ENCODE data around the gene MDM4.

DNA sequence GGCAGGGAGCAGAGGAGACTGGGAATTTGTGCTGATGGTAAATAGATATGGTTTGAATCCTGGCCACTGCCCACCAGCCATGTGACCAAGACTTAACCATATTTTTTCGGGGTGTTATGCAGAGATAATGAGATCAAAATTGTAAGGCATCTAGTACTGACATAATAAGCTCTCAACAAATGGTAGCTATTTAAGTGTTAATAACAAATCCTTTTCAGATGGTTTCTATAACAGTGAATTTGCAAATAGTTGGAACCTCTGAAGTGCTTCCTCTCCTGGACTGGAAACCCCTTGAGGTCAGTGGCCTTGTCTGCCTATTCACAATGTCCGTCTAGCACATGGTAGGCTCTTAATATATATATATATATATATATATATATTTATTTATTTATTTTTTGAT, 64.7 kb downstream of the MDM4 start:
- TF ChIP-seq EP300 (IDR thresholded peaks at IDR 0.05): no peak
- TF ChIP-seq CBX8 (IDR thresholded peaks at IDR 0.05): no peak
- no peak for TF ChIP-seq CTCF (IDR thresholded peaks at IDR 0.05)
- no peak for TF ChIP-seq FOSB (CRISPR knock-in tag; IDR thresholded peaks at IDR 0.05)
- no peak for TF ChIP-seq KDM5A (IDR thresholded peaks at IDR 0.05)
- TF ChIP-seq POLR2A (IDR thresholded peaks at IDR 0.05; ENCODE audit: low read length): no peak
- no peak for TF ChIP-seq RFX5 (IDR thresholded peaks at IDR 0.05)
- TF ChIP-seq, protein P1, sequence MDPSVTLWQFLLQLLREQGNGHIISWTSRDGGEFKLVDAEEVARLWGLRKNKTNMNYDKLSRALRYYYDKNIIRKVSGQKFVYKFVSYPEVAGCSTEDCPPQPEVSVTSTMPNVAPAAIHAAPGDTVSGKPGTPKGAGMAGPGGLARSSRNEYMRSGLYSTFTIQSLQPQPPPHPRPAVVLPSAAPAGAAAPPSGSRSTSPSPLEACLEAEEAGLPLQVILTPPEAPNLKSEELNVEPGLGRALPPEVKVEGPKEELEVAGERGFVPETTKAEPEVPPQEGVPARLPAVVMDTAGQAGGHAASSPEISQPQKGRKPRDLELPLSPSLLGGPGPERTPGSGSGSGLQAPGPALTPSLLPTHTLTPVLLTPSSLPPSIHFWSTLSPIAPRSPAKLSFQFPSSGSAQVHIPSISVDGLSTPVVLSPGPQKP (IDR thresholded peaks at IDR 0.05; ENCODE audit: low read depth, low read length): no peak
- TF ChIP-seq MYC (IDR thresholded peaks at IDR 0.05; ENCODE audit: borderline replicate concordance, low read length): no peak
- TF ChIP-seq ESRRA (IDR thresholded peaks at IDR 0.05; ENCODE audit: borderline replicate concordance, low read length): no peak
- TF ChIP-seq BHLHE40 (IDR thresholded peaks at IDR 0.05; ENCODE audit: low read depth, low read length): no peak
- no peak for TF ChIP-seq ZFP36 (IDR thresholded peaks at IDR 0.05; ENCODE audit: borderline replicate concordance, partially characterized antibody)
- no peak for TF ChIP-seq SREBF2 (IDR thresholded peaks at IDR 0.05)
- TF ChIP-seq CHD2 (IDR thresholded peaks at IDR 0.05; ENCODE audit: low read length, partially characterized antibody): no peak

Measured in A549 (cell line).